GM10266 (cell line): ENCODE data around the gene RERGL.

Experiments
- DNase-seq: peaks from one replicate; pipeline ENCODE4 v3.0.0; 2012; ENCODE audit errors: extremely low spot score
- CTCF ChIP-seq: IDR thresholded peaks from 2 replicates; pipeline ENCODE4 v1.5.1; 2012; ENCODE audit warnings: mild to moderate bottlenecking, low read depth; ENCODE audit not compliant: control insufficient read depth, insufficient read depth; ENCODE audit errors: missing control alignments

Gene RERGL

GRCh38 chr12:18108611-18109010 is 18.6 kb upstream of the RERGL start:
- DNase-seq = no peak
- TF ChIP-seq CTCF = no peak

GRCh38 chr12:18103624-18104023 is 13.6 kb upstream of the RERGL start:
- DNase-seq = no peak
- no peak for TF ChIP-seq CTCF

GRCh38 chr12:18101043-18101442 is 11.1 kb upstream of the RERGL start:
- TF ChIP-seq CTCF = no peak
- DNase-seq = no peak

GRCh38 chr12:18084080-18084479 is 5.9 kb downstream of the RERGL start:
- DNase-seq = no peak
- no peak for TF ChIP-seq CTCF

GRCh38 chr12:18079541-18080246 is 10.3 kb downstream of the RERGL start:
- no peak for DNase-seq
- no peak for TF ChIP-seq CTCF

GRCh38 chr12:18074001-18074400 is 16.0 kb downstream of the RERGL start:
- no peak for DNase-seq
- TF ChIP-seq CTCF = no peak

GRCh38 chr12:18072723-18073122 is 17.3 kb downstream of the RERGL start:
- no peak for DNase-seq
- TF ChIP-seq CTCF = no peak
